Cardiac fibroblast (primary cell): ENCODE results near the gene CNN3.

Experiments
- DNase-seq, 2 donors: peaks; one replicate each; pipeline versions ENCODE4 v3.0.0 to v3.0.0-alpha.2; 2010; ENCODE audit warnings: low read depth in 2 of 2
- H3K4me3 ChIP-seq, 2 donors: replicated peaks in 1 of 2; 1 replicate in 1 of 2; 2 replicates in 1 of 2; pipeline ENCODE4 v1.5.1; 2011; ENCODE audit warnings: low read depth in 2 of 2, low read length in 2 of 2, mild to moderate bottlenecking in 2 of 2, moderate library complexity in 1 of 2
- CTCF ChIP-seq: IDR thresholded peaks from one replicate; pipeline ENCODE4 v1.5.1; 2011; ENCODE audit warnings: low read depth, mild to moderate bottlenecking, low read length, inconsistent platforms

CNN3 gene

GRCh38 chr1:94894630-94895029 lies 32.3 kb downstream of the CNN3 start:
- no peak overlapping the region for H3K4me3 ChIP-seq
- DNase-seq = no peak
- TF ChIP-seq CTCF = no peak

GRCh38 chr1:94892604-94893254 lies 34.2 kb downstream of the CNN3 start:
- no peak overlapping the region for H3K4me3 ChIP-seq
- DNase-seq = no peak
- TF ChIP-seq CTCF = no peak

GRCh38 chr1:94888201-94888600 lies 38.7 kb downstream of the CNN3 start:
- no peak for TF ChIP-seq CTCF
- no peak for DNase-seq
- no peak overlapping the region for H3K4me3 ChIP-seq

GRCh38 chr1:94887603-94888171 lies 39.2 kb downstream of the CNN3 start:
- no peak overlapping the region for H3K4me3 ChIP-seq
- no peak for TF ChIP-seq CTCF
- DNase-seq = no peak

- DNase-seq = no peak
- no peak for TF ChIP-seq CTCF
- H3K4me3 ChIP-seq = no peak overlapping the region
Observed at GRCh38 chr1:94887106-94887505, 39.8 kb downstream of the CNN3 start.

GRCh38 chr1:94886361-94886760 lies 40.5 kb downstream of the CNN3 start:
- H3K4me3 ChIP-seq = no peak overlapping the region
- DNase-seq = no peak
- TF ChIP-seq CTCF = no peak

- H3K4me3 ChIP-seq = no peak overlapping the region
- TF ChIP-seq CTCF = no peak
- no peak for DNase-seq
Observed at GRCh38 chr1:94884507-94884906, 42.4 kb downstream of the CNN3 start.
